Calu3 (cell line): ENCODE data around the gene ZNF319. TPM values are rescaled to one million over a fixed set of nuclear protein-coding genes. Genes with fewer than 3 reads are reported as not detected.

Source experiments
- BruUV-seq: library from RNA; stranded (reverse); fragments of 400-500 nt; replicated peaks from 2 replicates; lab custom pipeline; 2021; lab: Mats Ljungman, UMichigan
- CTCF ChIA-PET: fragments of 300-600 bp; sonication (Branson Sonifier 250); formaldehyde crosslinking; loops from one replicate; lab custom pipeline; 2022; ENCODE audit warnings: antibody characterized with exemption; lab: Charles Lee
- DNase-seq: peaks from one replicate; pipeline ENCODE4 v3.0.0; 2022
- H3K27ac Mint-ChIP-seq: one replicate; pipeline ENCODE4 v1.8.0; 2022; ENCODE audit warnings: mixed read lengths; ENCODE audit not compliant: unreplicated experiment
- H3K27me3 Mint-ChIP-seq: one replicate; pipeline ENCODE4 v1.8.0; 2022; ENCODE audit warnings: mixed read lengths; ENCODE audit not compliant: unreplicated experiment
- H3K36me3 Mint-ChIP-seq: one replicate; pipeline ENCODE4 v1.8.0; 2022; ENCODE audit warnings: mild to moderate bottlenecking, moderate library complexity, mixed read lengths; ENCODE audit not compliant: insufficient read depth, unreplicated experiment
- H3K4me1 Mint-ChIP-seq: one replicate; pipeline ENCODE4 v1.8.0; 2022; ENCODE audit warnings: mild to moderate bottlenecking, low read depth, mixed read lengths; ENCODE audit not compliant: unreplicated experiment
- H3K4me3 Mint-ChIP-seq: one replicate; pipeline ENCODE4 v1.8.0; 2022; ENCODE audit warnings: mild to moderate bottlenecking, low read depth, moderate library complexity, mixed read lengths; ENCODE audit not compliant: unreplicated experiment
- H3K9me3 Mint-ChIP-seq: one replicate; pipeline ENCODE4 v1.8.0; 2022; ENCODE audit warnings: low read depth, mixed read lengths; ENCODE audit not compliant: unreplicated experiment
- CTCF ChIP-seq: fragments of 200-600 bp; IDR thresholded peaks from one replicate; pipeline ENCODE4 v1.8.0; 2022; ENCODE audit warnings: antibody characterized with exemption; ENCODE audit not compliant: unreplicated experiment
- intact Hi-C: fragments of 100-400 bp; cut with micrococcal nuclease; formaldehyde crosslinking; loops from one replicate; pipeline ENCODE4 v1.10.0; 2022; ENCODE audit not compliant: unreplicated experiment
- total RNA-seq: library from RNA; stranded (reverse); gene quantifications from 2 replicates; pipeline ENCODE4 v1.2.3, GENCODE V29; 2022

ZNF319 gene
- total RNA-seq, 1 experiment from 2014 or later: 10.0 TPM

- intact Hi-C loops: no loop called here
- CTCF ChIA-PET: interaction anchor here (0.6 kb wide), 1 partner anchor 105 kb away, joined by 6 read pairs; no protein-coding TSS in a partner anchor
- no peak for DNase-seq
- H3K4me3 Mint-ChIP-seq: no peak overlapping the region
- no peak overlapping the region for H3K27ac Mint-ChIP-seq
- H3K4me1 Mint-ChIP-seq: no peaks in the 10 kb centered on the region
- peaks cover 17% of the 10 kb centered on the region for H3K27me3 Mint-ChIP-seq
- TF ChIP-seq CTCF: no peak
- H3K9me3 Mint-ChIP-seq: no peaks in the 10 kb centered on the region
- H3K36me3 Mint-ChIP-seq: no peaks in the 10 kb centered on the region
- no TSS peak for BruUV-seq
Observed at GRCh38 chr16:57944970-57945739, 55.3 kb downstream of the ZNF319 start.

Other genes with a start within 250 kb of the ZNF319 start
- gene KIFC3, start 198.2 kb downstream of the ZNF319 start, total RNA-seq: 64.6 and 68.4 TPM in 2 replicates
- 0.19 TPM in 1 of 2 replicates, not detected in the other for gene CNGB1, start 29.5 kb downstream of the ZNF319 start, total RNA-seq
- 59.3 and 67.0 TPM in 2 replicates for gene USB1, start 735 bp upstream of the ZNF319 start, total RNA-seq
- gene MMP15, start 25.1 kb upstream of the ZNF319 start, total RNA-seq: 81.4 and 93.7 TPM in 2 replicates
- 54.1 and 63.8 TPM in 2 replicates for gene CFAP20, start 128.7 kb upstream of the ZNF319 start, total RNA-seq
- 81.6 and 85.9 TPM in 2 replicates for gene CSNK2A2, start 197.4 kb upstream of the ZNF319 start, total RNA-seq